GM23338 (cell line): ENCODE data around the gene CYBA. TPM values are rescaled to one million over a fixed set of nuclear protein-coding genes. Genes with fewer than 3 reads are reported as not detected.
A peak's percentile ranks its signal among the peaks of the same experiment; 100 is the strongest.

Experiments
- ATAC-seq: fragments of 200-7000 bp; cut with Tn5 transposase; 3 replicates; pipeline ENCODE4 v1.9.1; 2020
- DNase-seq: peaks from one replicate; pipeline ENCODE4 v3.0.0-alpha.2; 2015; ENCODE audit warnings: low spot score
- H2AFZ ChIP-seq: fragments of 200-600 bp; sonication (generic); 2 replicates; pipeline ENCODE4 v1.8.0; 2016; ENCODE audit warnings: antibody characterized with exemption, mild to moderate bottlenecking, moderate library complexity
- H3F3A ChIP-seq: fragments of 200-600 bp; sonication (generic); replicated peaks from 2 replicates; pipeline ENCODE4 v1.8.0; 2017; ENCODE audit warnings: antibody characterized with exemption, mixed run types, low read depth
- H3K27ac ChIP-seq: fragments of 200-600 bp; sonication (generic); 2 replicates; pipeline ENCODE4 v1.6.1; 2016; ENCODE audit warnings: low read depth
- H3K27me3 ChIP-seq: fragments of 200-600 bp; sonication (generic); 2 replicates; pipeline ENCODE4 v1.8.0; 2016; ENCODE audit warnings: mild to moderate bottlenecking, mixed run types, moderate library complexity; ENCODE audit not compliant: insufficient read depth
- H3K36me3 ChIP-seq: fragments of 200-600 bp; sonication (generic); 2 replicates; pipeline ENCODE4 v1.8.0; 2016; ENCODE audit warnings: mild to moderate bottlenecking; ENCODE audit not compliant: insufficient read depth
- H3K4me1 ChIP-seq: fragments of 200-600 bp; sonication (generic); 2 replicates; pipeline ENCODE4 v1.8.0; 2016; ENCODE audit warnings: mild to moderate bottlenecking, moderate library complexity; ENCODE audit not compliant: insufficient read depth
- H3K4me2 ChIP-seq: fragments of 200-600 bp; sonication (generic); 2 replicates; pipeline ENCODE4 v1.7.1; 2017; ENCODE audit warnings: mixed run types
- H3K4me3 ChIP-seq: fragments of 200-600 bp; sonication (generic); 2 replicates; pipeline ENCODE4 v1.6.1; 2016; ENCODE audit warnings: mixed run types
- H3K79me2 ChIP-seq: fragments of 200-600 bp; sonication (generic); replicated peaks from 2 replicates; pipeline ENCODE4 v1.8.0; 2017; ENCODE audit warnings: mild to moderate bottlenecking; ENCODE audit not compliant: insufficient read depth
- H3K9me2 ChIP-seq: fragments of 200-600 bp; sonication (generic); 2 replicates; pipeline ENCODE4 v1.8.0; 2017; ENCODE audit not compliant: insufficient read depth
- H4K20me1 ChIP-seq: fragments of 200-600 bp; sonication (generic); replicated peaks from 2 replicates; pipeline ENCODE4 v1.8.0; 2017; ENCODE audit warnings: mild to moderate bottlenecking; ENCODE audit not compliant: insufficient read depth
- H3K27ac Mint-ChIP-seq: 2 replicates; pipeline ENCODE4 v1.8.0; 2020; ENCODE audit warnings: inconsistent platforms, mild to moderate bottlenecking, moderate library complexity, mixed read lengths
- H3K27me3 Mint-ChIP-seq: 3 replicates; pipeline ENCODE4 v1.8.0; 2022; ENCODE audit warnings: low read depth, mild to moderate bottlenecking, moderate library complexity, mixed read lengths, inconsistent platforms; ENCODE audit not compliant: insufficient read depth, poor library complexity
- H3K36me3 Mint-ChIP-seq: 3 replicates; pipeline ENCODE4 v1.8.0; 2021; ENCODE audit warnings: low read depth, mild to moderate bottlenecking, inconsistent platforms, moderate library complexity, mixed read lengths
- H3K4me1 Mint-ChIP-seq: 3 replicates; pipeline ENCODE4 v1.8.0; 2020; ENCODE audit warnings: mild to moderate bottlenecking, inconsistent platforms, mixed read lengths
- H3K4me3 Mint-ChIP-seq: 3 replicates; pipeline ENCODE4 v1.8.0; 2021; ENCODE audit warnings: moderate library complexity, mild to moderate bottlenecking, inconsistent platforms, mixed read lengths
- H3K9me3 Mint-ChIP-seq: 3 replicates; pipeline ENCODE4 v1.8.0; 2020; ENCODE audit warnings: moderate library complexity, mild to moderate bottlenecking, inconsistent platforms, mixed read lengths
- CREB1 ChIP-seq: fragments of 250-450 bp; sonication (Bioruptor Pico); IDR thresholded peaks from 2 replicates; pipeline ENCODE4 v1.5.0; 2020; ENCODE audit warnings: low read depth, mild to moderate bottlenecking, moderate library complexity
- CTCF ChIP-seq, 2 experiments: fragments of 200-600 bp in 1 of 2; sonication (generic) in 1 of 2; conservative IDR thresholded peaks; 2 replicates each; pipeline versions ENCODE4 v1.5.1 to v1.6.1; 2016 to 2017; ENCODE audit warnings: antibody characterized with exemption in 2 of 2, low read depth in 2 of 2, mild to moderate bottlenecking in 2 of 2, moderate library complexity in 1 of 2
- EZH2 ChIP-seq: fragments of 200-600 bp; sonication (generic); IDR thresholded peaks from one replicate; pipeline ENCODE4 v1.8.0; 2017; ENCODE audit warnings: antibody characterized with exemption, mild to moderate bottlenecking, low read depth; ENCODE audit not compliant: unreplicated experiment
- EZH2phosphoT487 ChIP-seq: fragments of 200-600 bp; sonication (generic); IDR thresholded peaks from one replicate; pipeline ENCODE4 v1.8.1; 2018; ENCODE audit warnings: antibody characterized with exemption; ENCODE audit not compliant: unreplicated experiment
- JUNB ChIP-seq: IDR thresholded peaks from one replicate; pipeline ENCODE4 v1.6.1; 2016; ENCODE audit warnings: antibody characterized with exemption; ENCODE audit not compliant: unreplicated experiment
- NANOG ChIP-seq: IDR thresholded peaks from 2 replicates; pipeline ENCODE4 v1.6.1; 2016; ENCODE audit warnings: antibody characterized with exemption, borderline replicate concordance
- POLR2AphosphoS5 ChIP-seq: IDR thresholded peaks from 2 replicates; pipeline ENCODE4 v1.6.1; 2016; ENCODE audit warnings: antibody characterized with exemption, low read depth
- STAT1 ChIP-seq: IDR thresholded peaks from one replicate; pipeline ENCODE4 v1.6.1; 2016; ENCODE audit warnings: antibody characterized with exemption; ENCODE audit not compliant: unreplicated experiment
- ZNF114 ChIP-seq: fragments of 250-450 bp; sonication (Bioruptor Pico); IDR thresholded peaks from 2 replicates; pipeline ENCODE4 v1.5.0; 2020; ENCODE audit warnings: mild to moderate bottlenecking, moderate library complexity
- ZNF331 ChIP-seq: fragments of 250-450 bp; sonication (Bioruptor Pico); IDR thresholded peaks from 2 replicates; pipeline ENCODE4 v1.5.0; 2020; ENCODE audit warnings: low read depth, mild to moderate bottlenecking, moderate library complexity
- polyA plus RNA-seq: library from polyadenylated mRNA; unstranded; fragments of >200 nt; fragmentation: Nextera tagmentation; extraction: Ambion mirVana; gene quantifications from 2 replicates; pipeline ENCODE4 v1.2.1, GENCODE V29; 2016
- total RNA-seq: library from RNA; depleted of rRNA; stranded (reverse); fragments of >200 nt; shearing (Covaris generic); gene quantifications from 2 replicates; pipeline ENCODE4 v1.2.3, GENCODE V29; 2014
- TF ChIP-seq, protein P1 (sequence below): IDR thresholded peaks from one replicate; pipeline ENCODE4 v1.6.1; 2018; ENCODE audit warnings: antibody characterized with exemption; ENCODE audit not compliant: unreplicated experiment
- TF ChIP-seq, protein P2 (sequence below): IDR thresholded peaks from 2 replicates; pipeline ENCODE4 v1.6.1; 2016; ENCODE audit warnings: antibody characterized with exemption
- TF ChIP-seq, protein P3 (sequence below): fragments of 250-450 bp; sonication (Bioruptor Pico); IDR thresholded peaks from 2 replicates; pipeline ENCODE4 v1.5.0; 2020; ENCODE audit warnings: mild to moderate bottlenecking, moderate library complexity

Gene CYBA
- total and polyA plus RNA-seq, 2 experiments from 2014 or later: 275 to 281 TPM

DNA sequence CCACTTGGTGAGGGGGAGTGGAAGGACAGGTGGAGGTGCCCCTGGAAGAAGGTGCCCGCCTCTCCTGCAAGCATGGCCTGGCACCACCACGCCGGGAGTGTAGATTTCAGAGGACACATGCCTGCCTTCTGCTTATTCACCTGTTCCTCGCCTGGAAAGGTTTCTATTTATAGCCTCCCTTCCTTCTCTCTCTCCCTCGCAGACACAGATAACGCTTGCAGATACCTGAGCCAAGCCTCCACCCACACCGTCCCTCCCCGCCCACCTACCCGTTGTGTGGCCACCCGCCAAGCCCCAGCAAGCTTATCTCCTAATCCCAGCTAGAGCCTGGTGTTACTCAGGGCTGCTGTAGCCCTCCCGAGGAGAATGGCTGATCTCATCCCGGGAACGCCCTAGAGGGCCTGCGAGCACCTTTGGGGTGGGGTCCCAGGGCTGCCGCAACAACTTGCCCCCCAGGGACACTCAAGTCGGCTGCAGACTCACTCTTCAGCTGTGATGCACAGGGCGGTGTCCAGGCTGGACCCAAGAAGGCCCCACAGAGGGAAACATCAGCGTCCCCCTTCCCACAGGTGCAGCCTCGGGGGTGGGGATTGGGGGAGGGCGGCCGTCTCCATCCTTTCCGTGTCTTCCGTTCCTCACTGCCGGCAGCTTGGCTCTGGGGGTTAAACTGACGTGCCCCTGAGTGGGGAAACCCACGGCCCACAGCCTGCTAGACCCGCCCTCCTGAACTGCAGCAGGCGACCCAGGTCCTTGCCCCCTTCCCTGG is 37.3 kb upstream of the CYBA start:
- H3F3A ChIP-seq: 0 out of 2 replicates have a peak, but pooled peaks cover 6% of the 10 kb centered on the region
- no peaks in the 10 kb centered on the region for H3K36me3 Mint-ChIP-seq
- H3K27me3 ChIP-seq: peaks cover 10% of the 10 kb centered on the region
- H4K20me1 ChIP-seq: no peaks in the 10 kb centered on the region
- H3K9me2 ChIP-seq: no peaks in the 10 kb centered on the region
- no peak overlapping the region for H3K27ac Mint-ChIP-seq
- H2AFZ ChIP-seq: no peak overlapping the region
- peaks cover 4% of the 10 kb centered on the region for H3K79me2 ChIP-seq
- no peak overlapping the region for H3K27ac ChIP-seq
- H3K4me3 Mint-ChIP-seq: no peak overlapping the region
- no peak for DNase-seq
- H3K4me2 ChIP-seq: no peak overlapping the region
- H3K9me3 Mint-ChIP-seq: no peaks in the 10 kb centered on the region
- H3K27me3 Mint-ChIP-seq: peaks cover 30% of the 10 kb centered on the region
- H3K4me1 ChIP-seq: peaks cover 9% of the 10 kb centered on the region
- peak; percentile 3; the same call in 2 of the 3 replicates for ATAC-seq
- TF ChIP-seq EZH2: no peak
- TF ChIP-seq, protein P1, sequence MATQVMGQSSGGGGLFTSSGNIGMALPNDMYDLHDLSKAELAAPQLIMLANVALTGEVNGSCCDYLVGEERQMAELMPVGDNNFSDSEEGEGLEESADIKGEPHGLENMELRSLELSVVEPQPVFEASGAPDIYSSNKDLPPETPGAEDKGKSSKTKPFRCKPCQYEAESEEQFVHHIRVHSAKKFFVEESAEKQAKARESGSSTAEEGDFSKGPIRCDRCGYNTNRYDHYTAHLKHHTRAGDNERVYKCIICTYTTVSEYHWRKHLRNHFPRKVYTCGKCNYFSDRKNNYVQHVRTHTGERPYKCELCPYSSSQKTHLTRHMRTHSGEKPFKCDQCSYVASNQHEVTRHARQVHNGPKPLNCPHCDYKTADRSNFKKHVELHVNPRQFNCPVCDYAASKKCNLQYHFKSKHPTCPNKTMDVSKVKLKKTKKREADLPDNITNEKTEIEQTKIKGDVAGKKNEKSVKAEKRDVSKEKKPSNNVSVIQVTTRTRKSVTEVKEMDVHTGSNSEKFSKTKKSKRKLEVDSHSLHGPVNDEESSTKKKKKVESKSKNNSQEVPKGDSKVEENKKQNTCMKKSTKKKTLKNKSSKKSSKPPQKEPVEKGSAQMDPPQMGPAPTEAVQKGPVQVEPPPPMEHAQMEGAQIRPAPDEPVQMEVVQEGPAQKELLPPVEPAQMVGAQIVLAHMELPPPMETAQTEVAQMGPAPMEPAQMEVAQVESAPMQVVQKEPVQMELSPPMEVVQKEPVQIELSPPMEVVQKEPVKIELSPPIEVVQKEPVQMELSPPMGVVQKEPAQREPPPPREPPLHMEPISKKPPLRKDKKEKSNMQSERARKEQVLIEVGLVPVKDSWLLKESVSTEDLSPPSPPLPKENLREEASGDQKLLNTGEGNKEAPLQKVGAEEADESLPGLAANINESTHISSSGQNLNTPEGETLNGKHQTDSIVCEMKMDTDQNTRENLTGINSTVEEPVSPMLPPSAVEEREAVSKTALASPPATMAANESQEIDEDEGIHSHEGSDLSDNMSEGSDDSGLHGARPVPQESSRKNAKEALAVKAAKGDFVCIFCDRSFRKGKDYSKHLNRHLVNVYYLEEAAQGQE: no peak
- TF ChIP-seq, protein P2, sequence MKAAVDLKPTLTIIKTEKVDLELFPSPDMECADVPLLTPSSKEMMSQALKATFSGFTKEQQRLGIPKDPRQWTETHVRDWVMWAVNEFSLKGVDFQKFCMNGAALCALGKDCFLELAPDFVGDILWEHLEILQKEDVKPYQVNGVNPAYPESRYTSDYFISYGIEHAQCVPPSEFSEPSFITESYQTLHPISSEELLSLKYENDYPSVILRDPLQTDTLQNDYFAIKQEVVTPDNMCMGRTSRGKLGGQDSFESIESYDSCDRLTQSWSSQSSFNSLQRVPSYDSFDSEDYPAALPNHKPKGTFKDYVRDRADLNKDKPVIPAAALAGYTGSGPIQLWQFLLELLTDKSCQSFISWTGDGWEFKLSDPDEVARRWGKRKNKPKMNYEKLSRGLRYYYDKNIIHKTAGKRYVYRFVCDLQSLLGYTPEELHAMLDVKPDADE: no peak
- no peak for TF ChIP-seq ZNF114
- TF ChIP-seq CREB1 (CRISPR knock-in tag): no peak
- no peak for TF ChIP-seq ZNF331 (CRISPR knock-in tag)
- TF ChIP-seq POLR2AphosphoS5: no peak
- TF ChIP-seq NANOG: no peak
- TF ChIP-seq EZH2phosphoT487: no peak
- TF ChIP-seq, protein P3, sequence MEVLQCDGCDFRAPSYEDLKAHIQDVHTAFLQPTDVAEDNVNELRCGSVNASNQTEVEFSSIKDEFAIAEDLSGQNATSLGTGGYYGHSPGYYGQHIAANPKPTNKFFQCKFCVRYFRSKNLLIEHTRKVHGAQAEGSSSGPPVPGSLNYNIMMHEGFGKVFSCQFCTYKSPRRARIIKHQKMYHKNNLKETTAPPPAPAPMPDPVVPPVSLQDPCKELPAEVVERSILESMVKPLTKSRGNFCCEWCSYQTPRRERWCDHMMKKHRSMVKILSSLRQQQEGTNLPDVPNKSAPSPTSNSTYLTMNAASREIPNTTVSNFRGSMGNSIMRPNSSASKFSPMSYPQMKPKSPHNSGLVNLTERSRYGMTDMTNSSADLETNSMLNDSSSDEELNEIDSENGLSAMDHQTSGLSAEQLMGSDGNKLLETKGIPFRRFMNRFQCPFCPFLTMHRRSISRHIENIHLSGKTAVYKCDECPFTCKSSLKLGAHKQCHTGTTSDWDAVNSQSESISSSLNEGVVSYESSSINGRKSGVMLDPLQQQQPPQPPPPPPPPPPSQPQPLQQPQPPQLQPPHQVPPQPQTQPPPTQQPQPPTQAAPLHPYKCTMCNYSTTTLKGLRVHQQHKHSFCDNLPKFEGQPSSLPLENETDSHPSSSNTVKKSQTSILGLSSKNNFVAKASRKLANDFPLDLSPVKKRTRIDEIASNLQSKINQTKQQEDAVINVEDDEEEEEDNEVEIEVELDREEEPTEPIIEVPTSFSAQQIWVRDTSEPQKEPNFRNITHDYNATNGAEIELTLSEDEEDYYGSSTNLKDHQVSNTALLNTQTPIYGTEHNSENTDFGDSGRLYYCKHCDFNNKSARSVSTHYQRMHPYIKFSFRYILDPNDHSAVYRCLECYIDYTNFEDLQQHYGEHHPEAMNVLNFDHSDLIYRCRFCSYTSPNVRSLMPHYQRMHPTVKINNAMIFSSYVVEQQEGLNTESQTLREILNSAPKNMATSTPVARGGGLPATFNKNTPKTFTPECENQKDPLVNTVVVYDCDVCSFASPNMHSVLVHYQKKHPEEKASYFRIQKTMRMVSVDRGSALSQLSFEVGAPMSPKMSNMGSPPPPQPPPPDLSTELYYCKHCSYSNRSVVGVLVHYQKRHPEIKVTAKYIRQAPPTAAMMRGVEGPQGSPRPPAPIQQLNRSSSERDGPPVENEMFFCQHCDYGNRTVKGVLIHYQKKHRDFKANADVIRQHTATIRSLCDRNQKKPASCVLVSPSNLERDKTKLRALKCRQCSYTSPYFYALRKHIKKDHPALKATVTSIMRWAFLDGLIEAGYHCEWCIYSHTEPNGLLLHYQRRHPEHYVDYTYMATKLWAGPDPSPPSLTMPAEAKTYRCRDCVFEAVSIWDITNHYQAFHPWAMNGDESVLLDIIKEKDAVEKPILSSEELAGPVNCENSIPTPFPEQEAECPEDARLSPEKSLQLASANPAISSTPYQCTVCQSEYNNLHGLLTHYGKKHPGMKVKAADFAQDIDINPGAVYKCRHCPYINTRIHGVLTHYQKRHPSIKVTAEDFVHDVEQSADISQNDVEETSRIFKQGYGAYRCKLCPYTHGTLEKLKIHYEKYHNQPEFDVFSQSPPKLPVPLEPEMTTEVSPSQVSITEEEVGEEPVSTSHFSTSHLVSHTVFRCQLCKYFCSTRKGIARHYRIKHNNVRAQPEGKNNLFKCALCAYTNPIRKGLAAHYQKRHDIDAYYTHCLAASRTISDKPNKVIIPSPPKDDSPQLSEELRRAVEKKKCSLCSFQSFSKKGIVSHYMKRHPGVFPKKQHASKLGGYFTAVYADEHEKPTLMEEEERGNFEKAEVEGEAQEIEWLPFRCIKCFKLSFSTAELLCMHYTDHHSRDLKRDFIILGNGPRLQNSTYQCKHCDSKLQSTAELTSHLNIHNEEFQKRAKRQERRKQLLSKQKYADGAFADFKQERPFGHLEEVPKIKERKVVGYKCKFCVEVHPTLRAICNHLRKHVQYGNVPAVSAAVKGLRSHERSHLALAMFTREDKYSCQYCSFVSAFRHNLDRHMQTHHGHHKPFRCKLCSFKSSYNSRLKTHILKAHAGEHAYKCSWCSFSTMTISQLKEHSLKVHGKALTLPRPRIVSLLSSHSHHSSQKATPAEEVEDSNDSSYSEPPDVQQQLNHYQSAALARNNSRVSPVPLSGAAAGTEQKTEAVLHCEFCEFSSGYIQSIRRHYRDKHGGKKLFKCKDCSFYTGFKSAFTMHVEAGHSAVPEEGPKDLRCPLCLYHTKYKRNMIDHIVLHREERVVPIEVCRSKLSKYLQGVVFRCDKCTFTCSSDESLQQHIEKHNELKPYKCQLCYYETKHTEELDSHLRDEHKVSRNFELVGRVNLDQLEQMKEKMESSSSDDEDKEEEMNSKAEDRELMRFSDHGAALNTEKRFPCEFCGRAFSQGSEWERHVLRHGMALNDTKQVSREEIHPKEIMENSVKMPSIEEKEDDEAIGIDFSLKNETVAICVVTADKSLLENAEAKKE (CRISPR knock-in tag): no peak
- TF ChIP-seq CTCF (conservative IDR thresholded peaks at IDR 0.05; ENCODE audit: low read depth in 2 of 2): no peak
- TF ChIP-seq JUNB: no peak
- TF ChIP-seq STAT1: no peak
- H3K4me3 ChIP-seq: no peak overlapping the region
- H3K4me1 Mint-ChIP-seq: peaks cover 15% of the 10 kb centered on the region
- H3K36me3 ChIP-seq: no peaks in the 10 kb centered on the region
